Body of pancreas (tissue), 4 donors: ENCODE data around the gene ME1. TPM values are rescaled to one million over a fixed set of nuclear protein-coding genes. Genes with fewer than 3 reads are reported as not detected.
A peak's percentile ranks its signal among the peaks of the same experiment; 100 is the strongest.

Experiments used
- ATAC-seq: fragments of 150-250 bp; one replicate; pipeline ENCODE4 v1.9.1; 2016
- DNase-seq, 4 donors: peaks; one replicate each; pipeline ENCODE4 v3.0.0-alpha.2; 2019
- H3K27ac ChIP-seq, 4 donors: fragments of 200-600 bp; sonication (generic); 1 replicate in 3 of 4; 2 replicates in 1 of 4; pipeline versions ENCODE4 v1.5.1 to v1.6.1; 2016 to 2019; ENCODE audit warnings: mild to moderate bottlenecking in 1 of 4, mixed read lengths in 1 of 4, moderate library complexity in 1 of 4
- H3K27me3 ChIP-seq, 2 donors: fragments of 200-600 bp; sonication (generic); one replicate each; pipeline ENCODE4 v1.6.0; 2016; ENCODE audit warnings: mild to moderate bottlenecking in 1 of 2
- H3K36me3 ChIP-seq, 2 donors: fragments of 200-600 bp; sonication (generic); replicated peaks in 1 of 2; 2 replicates each; pipeline ENCODE4 v1.5.1; 2016; ENCODE audit warnings: low read depth in 2 of 2; ENCODE audit not compliant: insufficient read depth in 1 of 2
- H3K4me1 ChIP-seq: fragments of 200-600 bp; sonication (generic); one replicate; pipeline ENCODE4 v1.6.0; 2016
- H3K4me3 ChIP-seq, 2 donors: fragments of 200-600 bp; sonication (generic); 1 replicate in 1 of 2; 2 replicates in 1 of 2; pipeline ENCODE4 v1.5.1; 2016 to 2019
- H3K9me3 ChIP-seq, 3 donors: fragments of 200-600 bp; sonication (generic); 1 replicate in 2 of 3; 2 replicates in 1 of 3; pipeline ENCODE4 v1.5.1; 2016
- CTCF ChIP-seq, 7 experiments: fragments of 450-650 bp in 4 of 7; fragments of 200-600 bp in 3 of 7; sonication (generic) in 3 of 7; IDR thresholded peaks; one replicate each; pipeline ENCODE4 v1.5.1; 2016 to 2019; ENCODE audit warnings: antibody characterized with exemption in 7 of 7
- POLR2A ChIP-seq, 3 donors: fragments of 450-650 bp; IDR thresholded peaks; one replicate each; pipeline ENCODE4 v1.6.1; 2016; ENCODE audit warnings: antibody characterized with exemption in 3 of 3, mild to moderate bottlenecking in 2 of 3
- WGBS, 2 donors: methylation state at CpG; one replicate each; pipeline ENCODE4 v1.1.5; 2017; 5-methylcytosine and 5-hydroxymethylcytosine counted together
- intact Hi-C: fragments of 100-400 bp; cut with DNase I; formaldehyde crosslinking; loops from one replicate; pipeline ENCODE4 v1.15.1; 2023
- total RNA-seq, 2 donors: library from RNA; depleted of rRNA; stranded (reverse); fragments of >200 nt; gene quantifications; one replicate each; pipeline ENCODE4 v1.1.0, GENCODE V29; 2016

Gene ME1
- total RNA-seq, 2 donors from 2014 or later, result 7.9 to 10.4 TPM

- Histone ChIP-seq H3K36me3 (no peaks in the 10 kb centered on the region), H3K27me3 (no peaks in the 10 kb centered on the region), H3K27ac (no peak overlapping the region), H3K4me3 (no peak overlapping the region), H3K9me3 (no peaks in the 10 kb centered on the region), H3K4me1 (peaks cover 13% of the 10 kb centered on the region)
- TF ChIP-seq CTCF (IDR thresholded peaks at IDR 0.05), result no peak
- TF ChIP-seq POLR2A (IDR thresholded peaks at IDR 0.05), result no peak
- no peak for ATAC-seq
- intact Hi-C loops, result no loop called here
- no peak for DNase-seq
Measured at GRCh38 chr6:83436674-83437073, 5.8 kb upstream of the ME1 start.

- TF ChIP-seq POLR2A (IDR thresholded peaks at IDR 0.05), result no peak
- TF ChIP-seq CTCF (IDR thresholded peaks at IDR 0.05), result no peak
- DNase-seq (no peak), ATAC-seq (no peak)
- H3K4me1 ChIP-seq, result peaks cover 31% of the 10 kb centered on the region
- H3K27ac ChIP-seq, result no peak overlapping the region
- H3K9me3 ChIP-seq, result no peaks in the 10 kb centered on the region
- H3K4me3 ChIP-seq, result no peak overlapping the region
- intact Hi-C loops, result no loop called here
- H3K36me3 ChIP-seq, result no peaks in the 10 kb centered on the region
- no peaks in the 10 kb centered on the region for H3K27me3 ChIP-seq
Measured at GRCh38 chr6:83433177-83433576, 2.3 kb upstream of the ME1 start.

- Histone ChIP-seq H3K27ac (no peak overlapping the region), H3K36me3 (no peaks in the 10 kb centered on the region), H3K9me3 (no peaks in the 10 kb centered on the region), H3K27me3 (no peaks in the 10 kb centered on the region), H3K4me1 (peaks cover 31% of the 10 kb centered on the region), H3K4me3 (no peak overlapping the region)
- no peak for TF ChIP-seq POLR2A (IDR thresholded peaks at IDR 0.05)
- no peak for TF ChIP-seq CTCF (IDR thresholded peaks at IDR 0.05)
- ATAC-seq (no peak), DNase-seq (no peak)
- WGBS, 2 donors, result 81 to 89% methylated on average over 2 of the region's 2 CpGs
- intact Hi-C loops, result no loop called here
Measured at GRCh38 chr6:83432636-83433035, 1.8 kb upstream of the ME1 start.

- no peaks in the 10 kb centered on the region for H3K36me3 ChIP-seq
- TF ChIP-seq CTCF (IDR thresholded peaks at IDR 0.05) (no peak), POLR2A (IDR thresholded peaks at IDR 0.05) (no peak)
- H3K9me3 ChIP-seq, result no peaks in the 10 kb centered on the region
- H3K4me1 ChIP-seq, result peaks cover 31% of the 10 kb centered on the region
- intact Hi-C loops, result no loop called here
- H3K27me3 ChIP-seq, result no peaks in the 10 kb centered on the region
- peak overlapping the region in 1 of 2 donors; percentile 34 for H3K4me3 ChIP-seq
- 35 to 49% methylated on average over 19 of the region's 19 CpGs for WGBS, 2 donors
- ATAC-seq (peak; percentile 34), DNase-seq (peak; percentile 30 to 63 (median 38))
- H3K27ac ChIP-seq, result peak overlapping the region; percentile 66 to 79 (median 70)
Measured at GRCh38 chr6:83431545-83432155, 799 bp upstream of the ME1 start.
